ENCODE data around the gene PDLIM4. TPM values are rescaled to one million over a fixed set of nuclear protein-coding genes. Genes with fewer than 3 reads are reported as not detected.

Gene PDLIM4
- total RNA-seq, 4 donors from 2014 or later: 3.2 to 16.3 (median 12.8) TPM

- TF ChIP-seq CTCF (IDR thresholded peaks at IDR 0.05; ENCODE audit: low read depth): no peak
Measured at GRCh38 chr5:132235340-132235739, 22.2 kb upstream of the PDLIM4 start.

- no peak for TF ChIP-seq CTCF (IDR thresholded peaks at IDR 0.05; ENCODE audit: low read depth)
Measured at GRCh38 chr5:132237141-132237540, 20.4 kb upstream of the PDLIM4 start.

GRCh38 chr5:132237670-132238069, 19.8 kb upstream of the PDLIM4 start:
- TF ChIP-seq CTCF (IDR thresholded peaks at IDR 0.05; ENCODE audit: low read depth): no peak

- no peak for TF ChIP-seq CTCF (IDR thresholded peaks at IDR 0.05; ENCODE audit: low read depth)
Measured at GRCh38 chr5:132238169-132238744, 19.2 kb upstream of the PDLIM4 start.

GRCh38 chr5:132238901-132239500, 18.5 kb upstream of the PDLIM4 start:
- TF ChIP-seq CTCF (IDR thresholded peaks at IDR 0.05; ENCODE audit: low read depth): no peak

GRCh38 chr5:132239776-132240175, 17.7 kb upstream of the PDLIM4 start:
- TF ChIP-seq CTCF (IDR thresholded peaks at IDR 0.05; ENCODE audit: low read depth): no peak

GRCh38 chr5:132243366-132243977, 14.0 kb upstream of the PDLIM4 start:
- no peak for TF ChIP-seq CTCF (IDR thresholded peaks at IDR 0.05; ENCODE audit: low read depth)

Data from subcutaneous adipose tissue (tissue), 4 donors.